ENCODE results near the gene NOL9.

The NOL9 gene

DNA sequence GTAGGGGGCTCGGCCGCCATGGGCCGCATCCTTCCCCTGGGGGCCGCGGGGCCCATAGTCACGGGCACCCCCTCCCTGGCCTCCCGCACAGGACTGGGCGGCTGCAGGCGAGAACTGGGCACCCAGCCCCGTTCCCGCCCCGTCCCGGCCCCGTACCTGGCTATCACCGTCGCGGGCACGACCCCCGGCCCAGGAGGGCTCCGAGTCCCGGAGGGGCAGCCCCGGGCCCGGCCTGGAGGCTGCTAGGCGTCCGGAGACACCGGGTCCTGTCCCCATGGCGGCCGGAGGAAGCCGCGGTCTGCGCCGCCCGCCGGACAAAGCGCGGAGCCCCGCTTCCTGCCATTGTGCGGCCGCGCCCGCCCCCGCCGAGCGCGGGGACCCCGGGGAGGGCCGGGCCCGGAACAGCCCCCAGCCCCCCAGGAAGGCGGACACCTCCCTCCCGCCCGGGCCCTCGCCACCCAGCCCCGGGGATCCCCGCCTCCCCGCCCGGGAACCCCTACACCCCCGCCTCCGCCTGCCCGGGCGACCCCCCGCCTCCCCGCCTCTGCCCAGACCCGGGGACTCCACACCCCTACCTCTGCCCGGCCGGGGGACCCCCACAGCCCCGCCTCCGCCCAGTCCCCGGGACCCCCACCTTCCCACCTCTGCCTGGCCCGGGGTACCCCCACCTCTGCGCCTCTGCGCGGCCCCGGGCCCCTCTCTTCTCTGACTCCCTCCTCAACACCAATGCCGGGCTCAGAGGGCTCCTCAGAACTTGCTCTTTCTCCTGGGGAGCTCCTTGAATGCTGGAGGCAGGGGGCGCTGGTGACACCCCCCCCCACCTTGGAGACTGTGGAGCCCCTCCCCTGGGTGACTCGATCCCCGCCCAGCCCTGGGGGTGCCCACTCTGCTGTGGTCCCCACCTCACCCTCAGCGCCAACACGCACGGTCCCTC, 68.9 kb downstream of the NOL9 start:
- peak overlapping the region; percentile 91 for H3K14ac ChIP-seq (ENCODE audit: low read length)
- H2BK5ac ChIP-seq (ENCODE audit: low read depth, low read length, poor library complexity) = peak overlapping the region; percentile 32
- H3K9ac ChIP-seq (ENCODE audit: low read length) = peak overlapping the region; percentile 87
- H3K4me1 ChIP-seq (ENCODE audit: control insufficient read depth in 1 of 2, insufficient read depth in 2 of 2, low read length in 2 of 2) = peaks cover 21 to 25% of the 10 kb centered on the region in 2 experiments
- peak overlapping the region; percentile 91 for H3K18ac ChIP-seq (ENCODE audit: low read length)
- H2AK5ac ChIP-seq (ENCODE audit: low read length) = peak overlapping the region; percentile 91
- peak overlapping the region; percentile 93 for H4K12ac ChIP-seq (ENCODE audit: low read depth, low read length)
- WGBS (ENCODE audit: extremely low coverage, insufficient coverage, insufficient read length) = no CpG with 5 or more reads among the region's 80 CpGs
- H3K23ac ChIP-seq (ENCODE audit: low read length) = no peak overlapping the region
- no peak overlapping the region for H3K27ac ChIP-seq (ENCODE audit: low read depth, low read length)
- H4K8ac ChIP-seq (ENCODE audit: low read depth, low read length) = peak overlapping the region; percentile 97
- H2AFZ ChIP-seq (ENCODE audit: insufficient read depth, low read length, poor library complexity) = peak overlapping the region; percentile 58
- H3K4ac ChIP-seq (ENCODE audit: low read depth, low read length) = peak overlapping the region; percentile 91
- H3K9me3 ChIP-seq (ENCODE audit: insufficient read depth, low read depth, low read length) = no peaks in the 10 kb centered on the region
- peak overlapping the region; percentile 82 for H3K4me2 ChIP-seq (ENCODE audit: low read length)
- H2BK120ac ChIP-seq (ENCODE audit: insufficient read depth, low read length, poor library complexity) = peak overlapping the region; percentile 85
- H3K79me2 ChIP-seq (ENCODE audit: control insufficient read depth, insufficient read depth, low read length, poor library complexity) = peaks cover 10% of the 10 kb centered on the region
- H2BK12ac ChIP-seq (ENCODE audit: low read length) = peak overlapping the region; percentile 3
- H3K79me1 ChIP-seq (ENCODE audit: low read length) = peaks cover 25% of the 10 kb centered on the region
- no peak for DNase-seq
- H3K4me3 ChIP-seq (ENCODE audit: low read depth, low read length) = peak overlapping the region; percentile 79
- H4K91ac ChIP-seq (ENCODE audit: low read depth, low read length) = peak overlapping the region; percentile 94
- H3K27me3 ChIP-seq (ENCODE audit: insufficient read depth, low read length) = no peaks in the 10 kb centered on the region
- peaks cover 20 to 28% of the 10 kb centered on the region in 2 experiments for H3K36me3 ChIP-seq (ENCODE audit: control insufficient read depth in 1 of 2, insufficient read depth in 2 of 2, low read length in 2 of 2)

DNA sequence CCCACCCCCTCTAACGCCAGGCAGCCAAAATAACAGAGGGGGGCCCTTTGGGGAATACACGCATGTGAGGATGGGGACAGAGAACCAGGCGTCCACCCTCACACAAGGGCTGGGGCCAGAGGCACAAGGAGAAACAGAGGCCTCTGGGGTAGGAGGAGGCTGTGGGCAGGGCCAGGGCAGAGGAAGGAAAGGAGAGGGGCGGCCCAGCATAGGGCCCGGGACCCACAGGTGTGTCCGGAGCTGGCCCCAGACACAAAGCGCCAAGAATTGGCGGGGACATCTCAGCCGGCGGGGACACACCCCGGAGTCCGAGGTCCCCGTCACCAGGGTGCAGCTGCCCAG, 69.5 kb downstream of the NOL9 start:
- peaks cover 6% of the 10 kb centered on the region for H3K79me2 ChIP-seq (ENCODE audit: control insufficient read depth, insufficient read depth, low read length, poor library complexity)

DNA sequence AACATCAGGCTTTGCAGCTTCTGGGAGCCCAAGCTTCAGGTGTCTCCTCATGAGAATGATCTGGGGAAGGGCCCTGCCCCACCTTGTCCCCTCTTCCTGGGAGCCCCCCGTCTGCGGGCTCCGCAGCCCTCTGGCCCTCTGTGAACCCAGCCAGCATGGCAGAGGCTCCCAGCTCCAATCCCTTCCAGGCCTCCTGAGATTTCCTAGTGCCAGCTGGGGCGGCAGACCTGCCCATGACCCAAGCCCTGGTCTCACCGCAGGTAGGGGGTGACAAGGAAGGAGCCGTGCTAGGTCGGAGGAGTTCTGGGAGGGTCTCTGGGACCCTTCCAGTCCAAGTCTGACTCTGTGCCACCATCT, 70.6 kb downstream of the NOL9 start:
- Histone ChIP-seq H3K4me2 (ENCODE audit: low read length) (no peak overlapping the region), H3K23ac (ENCODE audit: low read length) (no peak overlapping the region), H3K27me3 (ENCODE audit: insufficient read depth, low read length) (no peaks in the 10 kb centered on the region), H3K4me1 (ENCODE audit: control insufficient read depth in 1 of 2, insufficient read depth in 2 of 2, low read length in 2 of 2) (peaks cover 15 to 17% of the 10 kb centered on the region in 2 experiments), H3K27ac (ENCODE audit: low read depth, low read length) (no peak overlapping the region), H3K4me3 (ENCODE audit: low read depth, low read length) (no peak overlapping the region), H2AK5ac (ENCODE audit: low read length) (no peak overlapping the region), H2BK12ac (ENCODE audit: low read length) (no peak overlapping the region), H3K9ac (ENCODE audit: low read length) (no peak overlapping the region), H3K4ac (ENCODE audit: low read depth, low read length) (no peak overlapping the region), H4K8ac (ENCODE audit: low read depth, low read length) (no peak overlapping the region), H3K79me2 (ENCODE audit: control insufficient read depth, insufficient read depth, low read length, poor library complexity) (peaks cover 6% of the 10 kb centered on the region), H3K9me3 (ENCODE audit: insufficient read depth, low read depth, low read length) (no peaks in the 10 kb centered on the region), H3K14ac (ENCODE audit: low read length) (no peak overlapping the region), H3K36me3 (ENCODE audit: control insufficient read depth in 1 of 2, insufficient read depth in 2 of 2, low read length in 2 of 2) (peaks cover 20 to 28% of the 10 kb centered on the region in 2 experiments), H3K18ac (ENCODE audit: low read length) (no peak overlapping the region), H3K79me1 (ENCODE audit: low read length) (peaks cover 13% of the 10 kb centered on the region), H2BK5ac (ENCODE audit: low read depth, low read length, poor library complexity) (no peak overlapping the region), H2AFZ (ENCODE audit: insufficient read depth, low read length, poor library complexity) (no peak overlapping the region), H2BK120ac (ENCODE audit: insufficient read depth, low read length, poor library complexity) (no peak overlapping the region), H4K91ac (ENCODE audit: low read depth, low read length) (no peak overlapping the region), H4K12ac (ENCODE audit: low read depth, low read length) (no peak overlapping the region)
- DNase-seq = no peak
- no CpG with 5 or more reads among the region's 7 CpGs for WGBS (ENCODE audit: extremely low coverage, insufficient coverage, insufficient read length)

More for the DNA sequence above, 69.5 kb downstream of the NOL9 start:
- Histone ChIP-seq H4K91ac (ENCODE audit: low read depth, low read length) (peak overlapping the region; percentile 94), H2BK120ac (ENCODE audit: insufficient read depth, low read length, poor library complexity) (peak overlapping the region; percentile 85), H3K23ac (ENCODE audit: low read length) (no peak overlapping the region), H2AK5ac (ENCODE audit: low read length) (peak overlapping the region; percentile 85), H3K4ac (ENCODE audit: low read depth, low read length) (peak overlapping the region; percentile 91), H3K4me2 (ENCODE audit: low read length) (peak overlapping the region; percentile 82), H3K27ac (ENCODE audit: low read depth, low read length) (no peak overlapping the region), H3K4me1 (ENCODE audit: control insufficient read depth in 1 of 2, insufficient read depth in 2 of 2, low read length in 2 of 2) (peaks cover 21 to 25% of the 10 kb centered on the region in 2 experiments), H3K18ac (ENCODE audit: low read length) (peak overlapping the region; percentile 91), H3K14ac (ENCODE audit: low read length) (peak overlapping the region; percentile 91), H3K36me3 (ENCODE audit: control insufficient read depth in 1 of 2, insufficient read depth in 2 of 2, low read length in 2 of 2) (peaks cover 20 to 28% of the 10 kb centered on the region in 2 experiments), H3K27me3 (ENCODE audit: insufficient read depth, low read length) (no peaks in the 10 kb centered on the region), H4K8ac (ENCODE audit: low read depth, low read length) (peak overlapping the region; percentile 97), H2AFZ (ENCODE audit: insufficient read depth, low read length, poor library complexity) (peak overlapping the region; percentile 58), H3K79me1 (ENCODE audit: low read length) (peaks cover 19% of the 10 kb centered on the region), H3K9ac (ENCODE audit: low read length) (peak overlapping the region; percentile 87), H2BK12ac (ENCODE audit: low read length) (peak overlapping the region; percentile 3), H3K9me3 (ENCODE audit: insufficient read depth, low read depth, low read length) (no peaks in the 10 kb centered on the region), H2BK5ac (ENCODE audit: low read depth, low read length, poor library complexity) (no peak overlapping the region), H4K12ac (ENCODE audit: low read depth, low read length) (peak overlapping the region; percentile 93), H3K4me3 (ENCODE audit: low read depth, low read length) (peak overlapping the region; percentile 79)
- WGBS (ENCODE audit: extremely low coverage, insufficient coverage, insufficient read length) = no CpG with 5 or more reads among the region's 13 CpGs
- DNase-seq = no peak

GRCh38 chr1:6483017-6483760, 71.1 kb downstream of the NOL9 start:
- Histone ChIP-seq H3K14ac (ENCODE audit: low read length) (no peak overlapping the region), H3K23ac (ENCODE audit: low read length) (no peak overlapping the region), H3K18ac (ENCODE audit: low read length) (no peak overlapping the region), H2BK120ac (ENCODE audit: insufficient read depth, low read length, poor library complexity) (no peak overlapping the region), H3K36me3 (ENCODE audit: control insufficient read depth in 1 of 2, insufficient read depth in 2 of 2, low read length in 2 of 2) (peaks cover 19 to 25% of the 10 kb centered on the region in 2 experiments), H2BK5ac (ENCODE audit: low read depth, low read length, poor library complexity) (no peak overlapping the region), H2BK12ac (ENCODE audit: low read length) (no peak overlapping the region), H3K9me3 (ENCODE audit: insufficient read depth, low read depth, low read length) (no peaks in the 10 kb centered on the region), H3K4ac (ENCODE audit: low read depth, low read length) (no peak overlapping the region), H2AFZ (ENCODE audit: insufficient read depth, low read length, poor library complexity) (no peak overlapping the region), H3K4me3 (ENCODE audit: low read depth, low read length) (no peak overlapping the region), H4K8ac (ENCODE audit: low read depth, low read length) (no peak overlapping the region), H3K4me1 (ENCODE audit: control insufficient read depth in 1 of 2, insufficient read depth in 2 of 2, low read length in 2 of 2) (peaks cover 15 to 17% of the 10 kb centered on the region in 2 experiments), H3K4me2 (ENCODE audit: low read length) (no peak overlapping the region), H4K91ac (ENCODE audit: low read depth, low read length) (no peak overlapping the region), H3K79me2 (ENCODE audit: control insufficient read depth, insufficient read depth, low read length, poor library complexity) (peaks cover 6% of the 10 kb centered on the region), H2AK5ac (ENCODE audit: low read length) (no peak overlapping the region), H3K27me3 (ENCODE audit: insufficient read depth, low read length) (no peaks in the 10 kb centered on the region), H3K27ac (ENCODE audit: low read depth, low read length) (no peak overlapping the region), H3K9ac (ENCODE audit: low read length) (no peak overlapping the region), H4K12ac (ENCODE audit: low read depth, low read length) (no peak overlapping the region), H3K79me1 (ENCODE audit: low read length) (peaks cover 13% of the 10 kb centered on the region)
- no peak for DNase-seq
- WGBS (ENCODE audit: extremely low coverage, insufficient coverage, insufficient read length) = no CpG with 5 or more reads among the region's 14 CpGs

Data from trophoblast cell (in vitro differentiated cells and primary cell).